ENCODE data around the gene NANOS3.

NANOS3 gene

GRCh38 chr19:13883516-13884064, 6.7 kb downstream of the NANOS3 start:
- Histone ChIP-seq H3K9me3 (ENCODE audit: control insufficient read depth in 1 of 2, low read length in 2 of 2) (no peaks in the 10 kb centered on the region), H3K4me3 (ENCODE audit: low read depth in 1 of 2, low read length in 2 of 2) (no peak overlapping the region), H3K27ac (ENCODE audit: low read length) (no peak overlapping the region), H3K4me1 (ENCODE audit: control insufficient read depth in 1 of 2, insufficient read depth in 2 of 2, low read length in 2 of 2) (peaks cover 10 to 28% of the 10 kb centered on the region in 2 donors), H3K36me3 (ENCODE audit: control insufficient read depth in 1 of 2, insufficient read depth in 2 of 2, low read length in 2 of 2) (no peaks in the 10 kb centered on the region), H3K27me3 (ENCODE audit: low read depth, low read length) (no peaks in the 10 kb centered on the region)

GRCh38 chr19:13884726-13885591, 8.0 kb downstream of the NANOS3 start:
- H3K36me3 ChIP-seq (ENCODE audit: control insufficient read depth in 1 of 2, insufficient read depth in 2 of 2, low read length in 2 of 2): no peaks in the 10 kb centered on the region
- H3K9me3 ChIP-seq (ENCODE audit: control insufficient read depth in 1 of 2, low read length in 2 of 2): no peaks in the 10 kb centered on the region
- peaks cover 10 to 23% of the 10 kb centered on the region in 2 donors for H3K4me1 ChIP-seq (ENCODE audit: control insufficient read depth in 1 of 2, insufficient read depth in 2 of 2, low read length in 2 of 2)
- H3K4me3 ChIP-seq (ENCODE audit: low read depth in 1 of 2, low read length in 2 of 2): no peak overlapping the region
- H3K27me3 ChIP-seq (ENCODE audit: low read depth, low read length): no peaks in the 10 kb centered on the region
- H3K27ac ChIP-seq (ENCODE audit: low read length): no peak overlapping the region

- H3K4me3 ChIP-seq (ENCODE audit: low read depth in 1 of 2, low read length in 2 of 2): no peak overlapping the region
- H3K4me1 ChIP-seq (ENCODE audit: control insufficient read depth in 1 of 2, insufficient read depth in 2 of 2, low read length in 2 of 2): peaks cover 3 to 17% of the 10 kb centered on the region in 2 donors
- H3K9me3 ChIP-seq (ENCODE audit: control insufficient read depth in 1 of 2, low read length in 2 of 2): no peaks in the 10 kb centered on the region
- no peak overlapping the region for H3K27ac ChIP-seq (ENCODE audit: low read length)
- H3K36me3 ChIP-seq (ENCODE audit: control insufficient read depth in 1 of 2, insufficient read depth in 2 of 2, low read length in 2 of 2): no peaks in the 10 kb centered on the region
- no peaks in the 10 kb centered on the region for H3K27me3 ChIP-seq (ENCODE audit: low read depth, low read length)
These were observed 9.0 kb downstream of the NANOS3 start for GRCh38 chr19:13885826-13886365.

GRCh38 chr19:13887018-13887436, 10.1 kb downstream of the NANOS3 start:
- H3K27ac ChIP-seq (ENCODE audit: low read length): no peak overlapping the region
- H3K27me3 ChIP-seq (ENCODE audit: low read depth, low read length): no peaks in the 10 kb centered on the region
- H3K36me3 ChIP-seq (ENCODE audit: control insufficient read depth in 1 of 2, insufficient read depth in 2 of 2, low read length in 2 of 2): no peaks in the 10 kb centered on the region
- no peak overlapping the region for H3K4me3 ChIP-seq (ENCODE audit: low read depth in 1 of 2, low read length in 2 of 2)
- peaks cover 2 to 5% of the 10 kb centered on the region in 2 donors for H3K4me1 ChIP-seq (ENCODE audit: control insufficient read depth in 1 of 2, insufficient read depth in 2 of 2, low read length in 2 of 2)
- no peaks in the 10 kb centered on the region for H3K9me3 ChIP-seq (ENCODE audit: control insufficient read depth in 1 of 2, low read length in 2 of 2)

- Histone ChIP-seq H3K36me3 (ENCODE audit: control insufficient read depth in 1 of 2, insufficient read depth in 2 of 2, low read length in 2 of 2) (no peaks in the 10 kb centered on the region), H3K9me3 (ENCODE audit: control insufficient read depth in 1 of 2, low read length in 2 of 2) (no peaks in the 10 kb centered on the region), H3K27ac (ENCODE audit: low read length) (no peak overlapping the region), H3K4me3 (ENCODE audit: low read depth in 1 of 2, low read length in 2 of 2) (no peak overlapping the region), H3K4me1 (ENCODE audit: control insufficient read depth in 1 of 2, insufficient read depth in 2 of 2, low read length in 2 of 2) (peaks cover 2 to 3% of the 10 kb centered on the region in 2 donors), H3K27me3 (ENCODE audit: low read depth, low read length) (no peaks in the 10 kb centered on the region)
These were observed 10.6 kb downstream of the NANOS3 start for GRCh38 chr19:13887517-13887916.

GRCh38 chr19:13888281-13888680, 11.3 kb downstream of the NANOS3 start:
- H3K4me1 ChIP-seq (ENCODE audit: control insufficient read depth in 1 of 2, insufficient read depth in 2 of 2, low read length in 2 of 2): peaks cover 0 to 2% of the 10 kb centered on the region in 2 donors
- H3K27ac ChIP-seq (ENCODE audit: low read length): no peak overlapping the region
- H3K4me3 ChIP-seq (ENCODE audit: low read depth in 1 of 2, low read length in 2 of 2): no peak overlapping the region
- H3K9me3 ChIP-seq (ENCODE audit: control insufficient read depth in 1 of 2, low read length in 2 of 2): no peaks in the 10 kb centered on the region
- H3K36me3 ChIP-seq (ENCODE audit: control insufficient read depth in 1 of 2, insufficient read depth in 2 of 2, low read length in 2 of 2): no peaks in the 10 kb centered on the region
- H3K27me3 ChIP-seq (ENCODE audit: low read depth, low read length): no peaks in the 10 kb centered on the region

GRCh38 chr19:13890136-13890535, 13.2 kb downstream of the NANOS3 start:
- no peaks in the 10 kb centered on the region for H3K27me3 ChIP-seq (ENCODE audit: low read depth, low read length)
- no peaks in the 10 kb centered on the region for H3K9me3 ChIP-seq (ENCODE audit: control insufficient read depth in 1 of 2, low read length in 2 of 2)
- H3K36me3 ChIP-seq (ENCODE audit: control insufficient read depth in 1 of 2, insufficient read depth in 2 of 2, low read length in 2 of 2): no peaks in the 10 kb centered on the region
- H3K4me1 ChIP-seq (ENCODE audit: control insufficient read depth in 1 of 2, insufficient read depth in 2 of 2, low read length in 2 of 2): peaks cover 0 to 2% of the 10 kb centered on the region in 2 donors
- H3K4me3 ChIP-seq (ENCODE audit: low read depth in 1 of 2, low read length in 2 of 2): no peak overlapping the region
- H3K27ac ChIP-seq (ENCODE audit: low read length): no peak overlapping the region

- Histone ChIP-seq H3K4me3 (ENCODE audit: low read depth in 1 of 2, low read length in 2 of 2) (no peak overlapping the region), H3K27me3 (ENCODE audit: low read depth, low read length) (no peaks in the 10 kb centered on the region), H3K27ac (ENCODE audit: low read length) (no peak overlapping the region), H3K9me3 (ENCODE audit: control insufficient read depth in 1 of 2, low read length in 2 of 2) (no peaks in the 10 kb centered on the region), H3K36me3 (ENCODE audit: control insufficient read depth in 1 of 2, insufficient read depth in 2 of 2, low read length in 2 of 2) (no peaks in the 10 kb centered on the region), H3K4me1 (ENCODE audit: control insufficient read depth in 1 of 2, insufficient read depth in 2 of 2, low read length in 2 of 2) (no peaks in the 10 kb centered on the region)
These were observed 15.9 kb downstream of the NANOS3 start for GRCh38 chr19:13892870-13893269.

GRCh38 chr19:13894552-13894951, 17.6 kb downstream of the NANOS3 start:
- H3K4me1 ChIP-seq (ENCODE audit: control insufficient read depth in 1 of 2, insufficient read depth in 2 of 2, low read length in 2 of 2): no peaks in the 10 kb centered on the region
- H3K27ac ChIP-seq (ENCODE audit: low read length): no peak overlapping the region
- no peaks in the 10 kb centered on the region for H3K36me3 ChIP-seq (ENCODE audit: control insufficient read depth in 1 of 2, insufficient read depth in 2 of 2, low read length in 2 of 2)
- H3K4me3 ChIP-seq (ENCODE audit: low read depth in 1 of 2, low read length in 2 of 2): no peak overlapping the region
- no peaks in the 10 kb centered on the region for H3K27me3 ChIP-seq (ENCODE audit: low read depth, low read length)
- H3K9me3 ChIP-seq (ENCODE audit: control insufficient read depth in 1 of 2, low read length in 2 of 2): no peaks in the 10 kb centered on the region

GRCh38 chr19:13896227-13896626, 19.3 kb downstream of the NANOS3 start:
- Histone ChIP-seq H3K4me1 (ENCODE audit: control insufficient read depth in 1 of 2, insufficient read depth in 2 of 2, low read length in 2 of 2) (no peaks in the 10 kb centered on the region), H3K27ac (ENCODE audit: low read length) (no peak overlapping the region), H3K36me3 (ENCODE audit: control insufficient read depth in 1 of 2, insufficient read depth in 2 of 2, low read length in 2 of 2) (no peaks in the 10 kb centered on the region), H3K27me3 (ENCODE audit: low read depth, low read length) (no peaks in the 10 kb centered on the region), H3K9me3 (ENCODE audit: control insufficient read depth in 1 of 2, low read length in 2 of 2) (no peaks in the 10 kb centered on the region), H3K4me3 (ENCODE audit: low read depth in 1 of 2, low read length in 2 of 2) (no peak overlapping the region)

GRCh38 chr19:13899393-13899792, 22.5 kb downstream of the NANOS3 start:
- Histone ChIP-seq H3K4me3 (ENCODE audit: low read depth in 1 of 2, low read length in 2 of 2) (no peak overlapping the region), H3K27me3 (ENCODE audit: low read depth, low read length) (no peaks in the 10 kb centered on the region), H3K36me3 (ENCODE audit: control insufficient read depth in 1 of 2, insufficient read depth in 2 of 2, low read length in 2 of 2) (no peaks in the 10 kb centered on the region), H3K4me1 (ENCODE audit: control insufficient read depth in 1 of 2, insufficient read depth in 2 of 2, low read length in 2 of 2) (no peaks in the 10 kb centered on the region), H3K9me3 (ENCODE audit: control insufficient read depth in 1 of 2, low read length in 2 of 2) (no peaks in the 10 kb centered on the region), H3K27ac (ENCODE audit: low read length) (no peak overlapping the region)

Measured in muscle layer of duodenum (tissue), 2 donors.